H1 (cell line): ENCODE results near the gene ITPR3. TPM values are rescaled to one million over a fixed set of nuclear protein-coding genes. Genes with fewer than 3 reads are reported as not detected.

ENCODE experiments used
- BRCA1 ChIP-seq: IDR thresholded peaks from 2 replicates; pipeline ENCODE4 v1.6.1; 2012; ENCODE audit warnings: low read depth, low read length, improper control_type of control experiment
- CHD1 ChIP-seq: IDR thresholded peaks from 2 replicates; pipeline ENCODE4 v1.6.1; 2012; ENCODE audit warnings: low read depth, low read length, improper control_type of control experiment
- EZH2 ChIP-seq: fragments of 200-600 bp; sonication (generic); IDR thresholded peaks from 2 replicates; pipeline ENCODE4 v1.7.1; 2012; ENCODE audit warnings: low read depth, mild to moderate bottlenecking, moderate library complexity, low read length, inconsistent platforms; ENCODE audit not compliant: severe bottlenecking
- polyA plus RNA-seq, 7 experiments: library from polyadenylated mRNA; depleted of rRNA in 3 of 7; stranded (reverse) in 5 of 7; unstranded in 2 of 7; fragments of >200 nt in 5 of 7; fragments of 200-250 nt in 2 of 7; gene quantifications; 1 replicate in 5 of 7; 2 replicates in 1 of 7; 4 replicates in 1 of 7; pipeline versions ENCODE4 v1.2.1 to v1.2.3, GENCODE V29; 2011 to 2013; ENCODE audit warnings: missing spikeins in 2 of 7, mixed read lengths in 2 of 7
- total RNA-seq: library from RNA; stranded (reverse); fragmentation: NEBNext Ultra II Directional; extraction: Animal tissue kit (Norgen Biotek cat#: 25700); gene quantifications from 2 replicates; pipeline ENCODE4 v1.2.1, GENCODE V29; 2021
- TF ChIP-seq, protein P1 (sequence below), 3 experiments: IDR thresholded peaks; 1 replicate in 2 of 3; 2 replicates in 1 of 3; pipeline versions ENCODE4 v1.5.1 to v1.6.1; 2011; ENCODE audit warnings: low read length in 3 of 3, mild to moderate bottlenecking in 3 of 3, inconsistent platforms in 2 of 3, low read depth in 1 of 3, moderate library complexity in 1 of 3; ENCODE audit not compliant: insufficient read depth in 1 of 3; ENCODE audit errors: control extremely low read depth in 1 of 3

The ITPR3 gene
- total and polyA plus RNA-seq, 2 of the 8 experiments (the other 6 are each of a cell fraction or from before 2014, with no cell fraction given), result 29.1 to 45.7 TPM

DNA sequence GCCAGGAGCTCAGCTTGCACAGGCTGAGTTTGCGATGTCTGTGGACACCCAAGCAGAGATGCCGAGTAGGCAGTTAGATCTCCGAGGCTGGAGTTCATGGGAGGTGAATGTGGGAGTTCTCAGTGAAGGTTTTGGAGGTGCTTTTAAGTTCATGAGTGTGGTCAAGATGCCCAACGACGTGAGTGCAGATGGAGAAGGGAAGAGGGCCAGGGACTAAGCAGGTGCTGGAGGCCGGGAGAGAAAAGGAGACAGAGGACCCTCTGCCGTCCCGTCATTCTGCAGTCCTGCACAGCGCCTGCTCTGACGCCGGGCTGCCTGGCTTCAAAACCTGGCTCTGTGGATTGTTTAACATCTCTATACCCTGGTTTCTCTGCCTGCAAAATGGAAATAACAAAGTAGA lies 15.5 kb downstream of the ITPR3 start (continued):
- TF ChIP-seq, protein P1, sequence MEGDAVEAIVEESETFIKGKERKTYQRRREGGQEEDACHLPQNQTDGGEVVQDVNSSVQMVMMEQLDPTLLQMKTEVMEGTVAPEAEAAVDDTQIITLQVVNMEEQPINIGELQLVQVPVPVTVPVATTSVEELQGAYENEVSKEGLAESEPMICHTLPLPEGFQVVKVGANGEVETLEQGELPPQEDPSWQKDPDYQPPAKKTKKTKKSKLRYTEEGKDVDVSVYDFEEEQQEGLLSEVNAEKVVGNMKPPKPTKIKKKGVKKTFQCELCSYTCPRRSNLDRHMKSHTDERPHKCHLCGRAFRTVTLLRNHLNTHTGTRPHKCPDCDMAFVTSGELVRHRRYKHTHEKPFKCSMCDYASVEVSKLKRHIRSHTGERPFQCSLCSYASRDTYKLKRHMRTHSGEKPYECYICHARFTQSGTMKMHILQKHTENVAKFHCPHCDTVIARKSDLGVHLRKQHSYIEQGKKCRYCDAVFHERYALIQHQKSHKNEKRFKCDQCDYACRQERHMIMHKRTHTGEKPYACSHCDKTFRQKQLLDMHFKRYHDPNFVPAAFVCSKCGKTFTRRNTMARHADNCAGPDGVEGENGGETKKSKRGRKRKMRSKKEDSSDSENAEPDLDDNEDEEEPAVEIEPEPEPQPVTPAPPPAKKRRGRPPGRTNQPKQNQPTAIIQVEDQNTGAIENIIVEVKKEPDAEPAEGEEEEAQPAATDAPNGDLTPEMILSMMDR (IDR thresholded peaks at IDR 0.05; ENCODE audit: control extremely low read depth in 1 of 3, insufficient read depth in 1 of 3, low read depth in 1 of 3, low read length in 3 of 3), result no peak
- TF ChIP-seq BRCA1 (no peak), CHD1 (no peak), EZH2 (no peak)
- TF ChIP-seq, all 59 proteins: peak for 0
